A549 (cell line): ENCODE data around the gene SPTBN5. TPM values are rescaled to one million over a fixed set of nuclear protein-coding genes. Genes with fewer than 3 reads are reported as not detected.

ENCODE experiments used
- ATAC-seq, 2 experiments: fragments of 200-7000 bp in 1 of 2; fragments of >200 bp in 1 of 2; cut with Nextera tagmentation in 1 of 2; cut with Tn5 transposase in 1 of 2; 3 replicates each; pipeline versions ENCODE4 v1.8.0 to v1.9.1; 2018 to 2020; ENCODE audit warnings: mild to moderate bottlenecking in 1 of 2, moderate library complexity in 1 of 2
- CTCF ChIA-PET: fragments of 300-600 bp; sonication (Branson Sonifier 250); formaldehyde crosslinking; extraction: SDS; loops from one replicate; lab custom pipeline; 2021; ENCODE audit warnings: antibody characterized with exemption, inconsistent platforms; lab: Yijun Ruan, JAX
- POLR2A ChIA-PET: fragments of 350-600 bp; formaldehyde crosslinking; extraction: SDS; loops from one replicate; lab custom pipeline; 2021; ENCODE audit warnings: antibody characterized with exemption, inconsistent platforms; lab: Yijun Ruan, JAX
- DNase-seq, 2 experiments: peaks; one replicate each; pipeline versions ENCODE4 v3.0.0 to v3.0.0-alpha.2; 2011 to 2016; ENCODE audit warnings: low read depth in 1 of 2, low spot score in 1 of 2
- FAIRE-seq: peaks from 2 replicates; lab custom pipeline; 2011; peaks lifted over from hg19 to GRCh38; lab: Jason Lieb, UNC
- H3K27ac ChIP-seq, 2 experiments: fragments of >200 bp; sonication (Bioruptor Twin); formaldehyde crosslinking; 3 replicates each; pipeline ENCODE4 v1.5.1; 2016 to 2017
- H3K4me1 ChIP-seq: fragments of >200 bp; sonication (Bioruptor Twin); formaldehyde crosslinking; 3 replicates; pipeline ENCODE4 v1.6.1; 2016
- H3K4me2 ChIP-seq: fragments of >200 bp; sonication (Bioruptor Twin); formaldehyde crosslinking; 3 replicates; pipeline ENCODE4 v1.6.1; 2016
- H3K4me3 ChIP-seq: fragments of >200 bp; sonication (Bioruptor Twin); formaldehyde crosslinking; 3 replicates; pipeline ENCODE4 v1.5.1; 2016
- H3K9me3 ChIP-seq: fragments of >200 bp; sonication (Bioruptor Twin); formaldehyde crosslinking; 3 replicates; pipeline ENCODE4 v1.6.1; 2016
- BHLHE40 ChIP-seq: IDR thresholded peaks from 2 replicates; pipeline ENCODE4 v1.6.1; 2012; ENCODE audit warnings: low read depth, low read length, inconsistent platforms
- CBX2 ChIP-seq: fragments of 200-600 bp; sonication (generic); IDR thresholded peaks from 2 replicates; pipeline ENCODE4 v1.6.1; 2016; ENCODE audit warnings: low read depth, mild to moderate bottlenecking, borderline replicate concordance
- CBX8 ChIP-seq: fragments of 200-600 bp; sonication (generic); IDR thresholded peaks from 2 replicates; pipeline ENCODE4 v1.6.1; 2016
- CHD2 ChIP-seq: fragments of 150-350 bp; IDR thresholded peaks from 2 replicates; pipeline ENCODE4 v1.6.1; 2014; ENCODE audit warnings: low read length; ENCODE audit not compliant: partially characterized antibody
- EHF ChIP-seq: fragments of 250-450 bp; sonication (Bioruptor Pico); IDR thresholded peaks from 2 replicates; pipeline ENCODE4 v1.5.0; 2020; ENCODE audit warnings: mild to moderate bottlenecking
- ESRRA ChIP-seq: fragments of 150-350 bp; IDR thresholded peaks from 2 replicates; pipeline ENCODE4 v1.6.1; 2014; ENCODE audit warnings: mild to moderate bottlenecking, low read length, borderline replicate concordance
- GATA3 ChIP-seq: IDR thresholded peaks from 2 replicates; pipeline ENCODE4 v1.6.1; 2012; ENCODE audit warnings: borderline replicate concordance
- HOXA7 ChIP-seq: fragments of 250-450 bp; sonication (Bioruptor Pico); IDR thresholded peaks from 2 replicates; pipeline ENCODE4 v1.5.0; 2020; ENCODE audit warnings: mild to moderate bottlenecking, moderate library complexity
- HOXB13 ChIP-seq: fragments of 250-450 bp; sonication (Bioruptor Pico); IDR thresholded peaks from 2 replicates; pipeline ENCODE4 v1.5.0; 2020; ENCODE audit warnings: low read depth, mild to moderate bottlenecking, moderate library complexity
- HOXB5 ChIP-seq: fragments of 250-450 bp; sonication (Bioruptor Pico); IDR thresholded peaks from 2 replicates; pipeline ENCODE4 v1.5.0; 2020; ENCODE audit warnings: mild to moderate bottlenecking, moderate library complexity
- JUN ChIP-seq, 2 experiments: fragments of >200 bp; sonication (Bioruptor Twin); formaldehyde crosslinking; IDR thresholded peaks; 2 replicates in 1 of 2; 3 replicates in 1 of 2; pipeline ENCODE4 v1.6.1; 2016 to 2017
- KDM1A ChIP-seq: fragments of 200-600 bp; sonication (generic); IDR thresholded peaks from 2 replicates; pipeline ENCODE4 v1.6.1; 2016; ENCODE audit warnings: low read depth, mild to moderate bottlenecking
- MYC ChIP-seq: IDR thresholded peaks from 2 replicates; pipeline ENCODE4 v1.6.1; 2012; ENCODE audit warnings: mild to moderate bottlenecking, inconsistent platforms, low read length, improper control_type of control experiment, borderline replicate concordance
- NPAS2 ChIP-seq: fragments of 250-450 bp; sonication (Bioruptor Pico); IDR thresholded peaks from 2 replicates; pipeline ENCODE4 v1.8.0; 2022; ENCODE audit warnings: mild to moderate bottlenecking, moderate library complexity, borderline replicate concordance
- NR3C1 ChIP-seq: fragments of >200 bp; sonication (Bioruptor Twin); formaldehyde crosslinking; IDR thresholded peaks from 3 replicates; pipeline ENCODE4 v1.6.1; 2017
- RAD21 ChIP-seq, 2 experiments: fragments of >200 bp in 1 of 2; sonication (Bioruptor Twin) in 1 of 2; formaldehyde crosslinking in 1 of 2; IDR thresholded peaks in 1 of 2; conservative IDR thresholded peaks in 1 of 2; 2 replicates in 1 of 2; 3 replicates in 1 of 2; pipeline ENCODE4 v1.6.1; 2012 to 2018; ENCODE audit warnings: inconsistent platforms in 1 of 2
- RARB ChIP-seq: fragments of 250-450 bp; sonication (Bioruptor Pico); IDR thresholded peaks from 2 replicates; pipeline ENCODE4 v1.8.0; 2021; ENCODE audit warnings: mild to moderate bottlenecking, moderate library complexity
- RCOR1 ChIP-seq: fragments of 150-350 bp; IDR thresholded peaks from 2 replicates; pipeline ENCODE4 v1.6.1; 2014; ENCODE audit warnings: antibody characterized with exemption, low read length, low read depth
- RNF2 ChIP-seq: fragments of 200-600 bp; sonication (generic); IDR thresholded peaks from 2 replicates; pipeline ENCODE4 v1.6.1; 2016; ENCODE audit warnings: low read depth, mild to moderate bottlenecking, antibody characterized with exemption, moderate library complexity, borderline replicate concordance
- SMC3 ChIP-seq: fragments of >200 bp; sonication (Bioruptor Twin); formaldehyde crosslinking; IDR thresholded peaks from 3 replicates; pipeline ENCODE4 v1.6.1; 2018; ENCODE audit warnings: inconsistent platforms
- SREBF2 ChIP-seq: fragments of 450-650 bp; IDR thresholded peaks from 2 replicates; pipeline ENCODE4 v1.6.1; 2014; ENCODE audit warnings: mild to moderate bottlenecking, moderate library complexity
- TP53 ChIP-seq: fragments of 250-450 bp; sonication (Bioruptor Pico); IDR thresholded peaks from 2 replicates; pipeline ENCODE4 v1.5.0; 2021; ENCODE audit warnings: mild to moderate bottlenecking, moderate library complexity
- ZFP36 ChIP-seq: fragments of 450-650 bp; IDR thresholded peaks from 2 replicates; pipeline ENCODE4 v1.6.1; 2014; ENCODE audit warnings: borderline replicate concordance; ENCODE audit not compliant: partially characterized antibody
- WGBS: methylation state at CpG from one replicate; pipeline ENCODE4 v1.1.6; 2017; ENCODE audit errors: missing lambda C conversion rate; 5-methylcytosine and 5-hydroxymethylcytosine counted together
- polyA plus RNA-seq, 4 experiments: library from polyadenylated mRNA; depleted of rRNA in 3 of 4; stranded (reverse); fragments of >200 nt; fragmentation: RNase III in 1 of 4; extraction: RNeasy Plus Mini Kit Qiagen cat#74134 plus additional on column Dnase treatment in 1 of 4; gene quantifications; 2 replicates in 3 of 4; 3 replicates in 1 of 4; pipeline ENCODE4 v1.2.3, GENCODE V29; 2011 to 2017
- TF ChIP-seq, protein P1 (sequence below): IDR thresholded peaks from 2 replicates; pipeline ENCODE4 v1.6.1; 2012
- TF ChIP-seq, protein P2 (sequence below): fragments of >200 bp; sonication (Bioruptor Twin); formaldehyde crosslinking; IDR thresholded peaks from 3 replicates; pipeline ENCODE4 v1.5.1; 2016

The SPTBN5 gene
- polyA plus RNA-seq, 2 of the 4 experiments (the other 2 are of a cell fraction), result 0.05 to 0.17 TPM

GRCh38 chr15:41885321-41885720 is 8.5 kb downstream of the SPTBN5 start:
- POLR2A ChIA-PET, result no interaction called here

GRCh38 chr15:41884458-41884857 is 9.4 kb downstream of the SPTBN5 start:
- H3K4me1 ChIP-seq, result no peaks in the 10 kb centered on the region
- TF ChIP-seq HOXB13 (CRISPR knock-in tag), result no peak
- H3K9me3 ChIP-seq, result no peaks in the 10 kb centered on the region
- ChIA-PET CTCF (interaction anchor here (1.0 kb wide), 1 partner anchor 9 kb away, joined by 3 read pairs; no protein-coding TSS in a partner anchor), POLR2A (no interaction called here)
- 87% methylated on average over 7 of the region's 7 CpGs for WGBS
- ATAC-seq (no peak), DNase-seq (no peak), FAIRE-seq (no peak)
- H3K4me2 ChIP-seq, result no peak overlapping the region
- no peak overlapping the region for H3K27ac ChIP-seq
- no peak overlapping the region for H3K4me3 ChIP-seq

More at GRCh38 chr15:41885321-41885720, 8.5 kb downstream of the SPTBN5 start:
- CTCF ChIA-PET, result interaction anchor here (1.0 kb wide), 1 partner anchor 9 kb away, joined by 3 read pairs; no protein-coding TSS in a partner anchor
- no peak overlapping the region for H3K4me3 ChIP-seq
- TF ChIP-seq RNF2, result no peak
- H3K27ac ChIP-seq, result no peak overlapping the region
- no peaks in the 10 kb centered on the region for H3K4me1 ChIP-seq
- no peak for DNase-seq
- no peak for FAIRE-seq
- H3K9me3 ChIP-seq, result no peaks in the 10 kb centered on the region
- no peak overlapping the region for H3K4me2 ChIP-seq
- no peak for ATAC-seq

- DNase-seq (no peak), ATAC-seq (no peak), FAIRE-seq (no peak)
- Histone ChIP-seq H3K9me3 (no peaks in the 10 kb centered on the region), H3K4me2 (no peak overlapping the region), H3K4me3 (no peak overlapping the region), H3K27ac (no peak overlapping the region), H3K4me1 (no peaks in the 10 kb centered on the region)
- no peak for TF ChIP-seq RAD21 (conservative IDR thresholded peaks at IDR 0.05 in 1 of 2, IDR thresholded peaks at IDR 0.05 in 1 of 2)
- no peak for TF ChIP-seq CBX8
- no peak for TF ChIP-seq CBX2
- TF ChIP-seq, protein P1, sequence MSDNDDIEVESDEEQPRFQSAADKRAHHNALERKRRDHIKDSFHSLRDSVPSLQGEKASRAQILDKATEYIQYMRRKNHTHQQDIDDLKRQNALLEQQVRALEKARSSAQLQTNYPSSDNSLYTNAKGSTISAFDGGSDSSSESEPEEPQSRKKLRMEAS, result no peak
- TF ChIP-seq, protein P2, sequence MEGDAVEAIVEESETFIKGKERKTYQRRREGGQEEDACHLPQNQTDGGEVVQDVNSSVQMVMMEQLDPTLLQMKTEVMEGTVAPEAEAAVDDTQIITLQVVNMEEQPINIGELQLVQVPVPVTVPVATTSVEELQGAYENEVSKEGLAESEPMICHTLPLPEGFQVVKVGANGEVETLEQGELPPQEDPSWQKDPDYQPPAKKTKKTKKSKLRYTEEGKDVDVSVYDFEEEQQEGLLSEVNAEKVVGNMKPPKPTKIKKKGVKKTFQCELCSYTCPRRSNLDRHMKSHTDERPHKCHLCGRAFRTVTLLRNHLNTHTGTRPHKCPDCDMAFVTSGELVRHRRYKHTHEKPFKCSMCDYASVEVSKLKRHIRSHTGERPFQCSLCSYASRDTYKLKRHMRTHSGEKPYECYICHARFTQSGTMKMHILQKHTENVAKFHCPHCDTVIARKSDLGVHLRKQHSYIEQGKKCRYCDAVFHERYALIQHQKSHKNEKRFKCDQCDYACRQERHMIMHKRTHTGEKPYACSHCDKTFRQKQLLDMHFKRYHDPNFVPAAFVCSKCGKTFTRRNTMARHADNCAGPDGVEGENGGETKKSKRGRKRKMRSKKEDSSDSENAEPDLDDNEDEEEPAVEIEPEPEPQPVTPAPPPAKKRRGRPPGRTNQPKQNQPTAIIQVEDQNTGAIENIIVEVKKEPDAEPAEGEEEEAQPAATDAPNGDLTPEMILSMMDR, result no peak
- TF ChIP-seq MYC, result no peak
- TF ChIP-seq NR3C1, result no peak
- TF ChIP-seq SREBF2, result no peak
- TF ChIP-seq HOXB5 (CRISPR knock-in tag), result no peak
- no peak for TF ChIP-seq KDM1A
- 85% methylated on average over 2 of the region's 2 CpGs for WGBS
- ChIA-PET POLR2A (no interaction called here), CTCF (interaction anchor here (0.7 to 1.6 kb wide), 2 partner anchors 8 to 22 kb away, joined by 3 to 5 read pairs; no protein-coding TSS in a partner anchor)
Observed at GRCh38 chr15:41883484-41883825, 10.4 kb downstream of the SPTBN5 start.

DNA sequence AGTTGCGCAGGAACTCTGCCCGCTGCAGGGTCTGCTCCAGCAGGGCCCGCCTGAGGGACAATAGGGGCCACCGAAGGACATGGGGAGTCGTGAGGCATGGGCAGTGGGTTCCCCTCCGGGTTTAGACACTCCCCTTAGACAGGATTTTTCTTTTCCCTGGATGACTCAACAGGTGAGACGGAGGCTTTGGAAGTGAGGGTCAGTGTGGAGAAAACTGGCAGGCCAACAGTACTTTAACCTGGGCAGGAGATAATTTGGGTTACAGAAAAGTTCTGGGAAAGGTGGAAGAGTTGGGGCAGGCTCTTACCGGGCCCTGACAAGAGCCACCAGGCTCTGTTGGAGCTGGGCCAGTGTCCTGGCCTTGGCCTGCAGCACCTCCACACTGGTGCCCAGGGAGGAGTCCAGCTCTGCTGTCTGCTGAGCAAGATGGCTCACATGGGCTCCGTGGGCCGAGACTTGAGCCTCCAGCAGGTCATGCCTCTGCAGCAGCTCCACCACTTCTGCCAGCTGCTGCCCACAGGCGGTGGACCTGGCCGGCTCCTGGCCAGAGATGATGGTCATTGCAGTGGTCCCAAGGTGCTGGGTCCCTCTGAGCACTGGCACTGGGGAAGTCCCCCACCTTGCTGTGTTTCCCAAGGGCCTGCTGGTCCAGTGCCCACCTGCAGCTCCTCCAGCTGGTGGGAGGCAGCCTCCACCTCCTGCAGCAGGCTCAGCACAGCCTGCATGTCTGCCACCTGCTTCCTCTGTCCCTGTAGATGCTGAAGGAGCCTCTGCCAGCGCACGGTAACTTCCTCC is 11.0 kb downstream of the SPTBN5 start:
- 0 out of 6 replicates have a peak, but pooled peaks of 1 of the 2 experiments have one; percentile 22 for ATAC-seq
- no peak for FAIRE-seq
- ChIA-PET CTCF (interaction anchor here (0.7 to 1.6 kb wide), 2 partner anchors 9 to 22 kb away, joined by 3 to 5 read pairs; no protein-coding TSS in a partner anchor), POLR2A (no interaction called here)
- no peak overlapping the region for H3K4me3 ChIP-seq
- no peaks in the 10 kb centered on the region for H3K9me3 ChIP-seq
- TF ChIP-seq CHD2 (no peak), EHF (CRISPR knock-in tag) (no peak), BHLHE40 (no peak), TP53 (no peak), RCOR1 (no peak), JUN (IDR thresholded peaks at IDR 0.05) (no peak), ESRRA (no peak), NPAS2 (CRISPR knock-in tag) (no peak), RARB (CRISPR knock-in tag) (no peak), ZFP36 (no peak), RNF2 (no peak), HOXB5 (CRISPR knock-in tag) (no peak), HOXA7 (CRISPR knock-in tag) (no peak), GATA3 (no peak), SMC3 (no peak), NR3C1 (no peak)
- TF ChIP-seq, protein P2, result no peak
- WGBS, result 85% methylated on average over 6 of the region's 14 CpGs
- no peak for DNase-seq
- H3K4me1 ChIP-seq, result no peaks in the 10 kb centered on the region
- H3K4me2 ChIP-seq, result no peak overlapping the region
- H3K27ac ChIP-seq, result no peak overlapping the region
